WTC11 (cell line): Measurements from ENCODE around the gene RABEPK. TPM values are rescaled to one million over a fixed set of nuclear protein-coding genes. Genes with fewer than 3 reads are reported as not detected.

Experiments
- ATAC-seq: fragments of 200-7000 bp; cut with Tn5 transposase; 2 replicates; pipeline ENCODE4 v1.10.0; 2021; ENCODE audit warnings: mild to moderate bottlenecking, moderate library complexity
- CTCF ChIA-PET: fragments of 300-600 bp; sonication (Branson Sonifier 250); formaldehyde crosslinking; loops from one replicate; lab custom pipeline; 2021; ENCODE audit warnings: antibody characterized with exemption; lab: Charles Lee
- POLR2A ChIA-PET: fragments of 350-600 bp; sonication (Branson Sonifier 250); formaldehyde crosslinking; loops from one replicate; lab custom pipeline; 2021; ENCODE audit warnings: antibody characterized with exemption; lab: Charles Lee
- DNase-seq: peaks from one replicate; pipeline ENCODE4 v3.0.0; 2021; ENCODE audit warnings: low spot score
- H3K27ac Mint-ChIP-seq: 2 replicates; pipeline ENCODE4 v1.8.0; 2021; ENCODE audit warnings: mixed read lengths
- H3K27me3 Mint-ChIP-seq: 2 replicates; pipeline ENCODE4 v1.8.0; 2021; ENCODE audit warnings: low read depth, mild to moderate bottlenecking, moderate library complexity, mixed read lengths
- H3K36me3 Mint-ChIP-seq: 2 replicates; pipeline ENCODE4 v1.8.0; 2021; ENCODE audit warnings: mixed read lengths
- H3K4me1 Mint-ChIP-seq: 2 replicates; pipeline ENCODE4 v1.8.0; 2022; ENCODE audit warnings: mixed read lengths
- H3K4me3 Mint-ChIP-seq: 2 replicates; pipeline ENCODE4 v1.8.0; 2021; ENCODE audit warnings: mild to moderate bottlenecking, moderate library complexity, mixed read lengths
- H3K9me3 Mint-ChIP-seq: 2 replicates; pipeline ENCODE4 v1.8.0; 2021; ENCODE audit warnings: mixed read lengths
- ARID4B ChIP-seq: sonication (generic); formaldehyde crosslinking; IDR thresholded peaks from 2 replicates; pipeline ENCODE4 v1.8.0; 2023; ENCODE audit warnings: missing genetic modification reagents, mild to moderate bottlenecking, borderline replicate concordance
- ATF1 ChIP-seq: sonication (generic); formaldehyde crosslinking; IDR thresholded peaks from 2 replicates; pipeline ENCODE4 v1.8.1; 2023; ENCODE audit warnings: mild to moderate bottlenecking, moderate library complexity, missing genetic modification reagents
- EMX1 ChIP-seq: fragments of 250-450 bp; sonication (Bioruptor Pico); IDR thresholded peaks from 2 replicates; pipeline ENCODE4 v1.8.0; 2021; ENCODE audit warnings: mild to moderate bottlenecking
- FOXJ3 ChIP-seq: sonication (generic); formaldehyde crosslinking; IDR thresholded peaks from 2 replicates; pipeline ENCODE4 v1.9.0; 2021; ENCODE audit warnings: missing genetic modification reagents, mild to moderate bottlenecking, borderline replicate concordance
- FOXP4 ChIP-seq: sonication (generic); formaldehyde crosslinking; IDR thresholded peaks from 2 replicates; pipeline ENCODE4 v1.8.0; 2022; ENCODE audit warnings: mild to moderate bottlenecking, missing genetic modification reagents
- HMGXB4 ChIP-seq: sonication (generic); formaldehyde crosslinking; IDR thresholded peaks from 2 replicates; pipeline ENCODE4 v1.8.1; 2023; ENCODE audit warnings: mild to moderate bottlenecking, moderate library complexity, missing genetic modification reagents
- MXD4 ChIP-seq: fragments of 250-450 bp; sonication (Bioruptor Pico); IDR thresholded peaks from 2 replicates; pipeline ENCODE4 v1.8.0; 2021; ENCODE audit warnings: mild to moderate bottlenecking, moderate library complexity, borderline replicate concordance
- NFATC4 ChIP-seq: fragments of 250-450 bp; sonication (Bioruptor Pico); IDR thresholded peaks from 2 replicates; pipeline ENCODE4 v1.9.0; 2021; ENCODE audit warnings: mild to moderate bottlenecking
- NR1H2 ChIP-seq: sonication (generic); formaldehyde crosslinking; IDR thresholded peaks from 2 replicates; pipeline ENCODE4 v1.9.0; 2021; ENCODE audit warnings: mild to moderate bottlenecking, moderate library complexity, missing genetic modification reagents
- TCF7 ChIP-seq: sonication (generic); formaldehyde crosslinking; IDR thresholded peaks from 2 replicates; pipeline ENCODE4 v1.8.0; 2022; ENCODE audit warnings: mild to moderate bottlenecking, low read depth, missing genetic modification reagents, moderate library complexity
- USF2 ChIP-seq: sonication (generic); formaldehyde crosslinking; IDR thresholded peaks from 2 replicates; pipeline ENCODE4 v1.8.1; 2023; ENCODE audit warnings: mild to moderate bottlenecking, missing genetic modification reagents, moderate library complexity
- ZBTB43 ChIP-seq: sonication (generic); formaldehyde crosslinking; IDR thresholded peaks from 2 replicates; pipeline ENCODE4 v1.8.1; 2023; ENCODE audit warnings: mild to moderate bottlenecking, missing genetic modification reagents
- ZNF317 ChIP-seq: sonication (generic); formaldehyde crosslinking; IDR thresholded peaks from 2 replicates; pipeline ENCODE4 v1.8.1; 2023; ENCODE audit warnings: low read depth, mild to moderate bottlenecking, moderate library complexity, missing genetic modification reagents, borderline replicate concordance
- ZNF423 ChIP-seq: fragments of 250-450 bp; sonication (Bioruptor Pico); IDR thresholded peaks from 2 replicates; pipeline ENCODE4 v2.1.2; 2022; ENCODE audit warnings: mild to moderate bottlenecking, moderate library complexity
- ZSCAN18 ChIP-seq: fragments of 250-450 bp; sonication (Bioruptor Pico); IDR thresholded peaks from 2 replicates; pipeline ENCODE4 v2.1.2; 2022; ENCODE audit warnings: mild to moderate bottlenecking, moderate library complexity
- total RNA-seq: library from RNA; stranded (reverse); gene quantifications from 3 replicates; pipeline ENCODE4 v1.2.3, GENCODE V29; 2021

Gene RABEPK
- total RNA-seq, 1 experiment from 2014 or later: 25.5 TPM

- TF ChIP-seq FOXP4 (CRISPR knock-in tag) (no peak), ATF1 (CRISPR knock-in tag) (no peak), FOXJ3 (CRISPR knock-in tag) (no peak), ZNF317 (CRISPR knock-in tag) (no peak)
Measured at GRCh38 chr9:125153712-125154367, 46.5 kb upstream of the RABEPK start (continued).

- Mint-ChIP-seq H3K4me1 (peaks cover 3% of the 10 kb centered on the region), H3K4me3 (no peak overlapping the region), H3K27me3 (no peaks in the 10 kb centered on the region), H3K9me3 (no peaks in the 10 kb centered on the region), H3K36me3 (peaks cover 36% of the 10 kb centered on the region), H3K27ac (no peak overlapping the region)
- ATAC-seq (no peak), DNase-seq (no peak)
- TF ChIP-seq MXD4 (CRISPR knock-in tag) (no peak), ZBTB43 (CRISPR knock-in tag) (no peak), NFATC4 (no peak), TCF7 (CRISPR knock-in tag) (no peak), HMGXB4 (no peak), NR1H2 (no peak), USF2 (CRISPR knock-in tag) (no peak), ZSCAN18 (CRISPR knock-in tag) (no peak), ZNF423 (no peak), EMX1 (CRISPR knock-in tag) (no peak), ARID4B (CRISPR knock-in tag) (no peak)
- ChIA-PET POLR2A (no interaction called here), CTCF (no interaction called here)
Measured at GRCh38 chr9:125156551-125156950, 43.8 kb upstream of the RABEPK start.
